WI38 (cell line): ENCODE data around the gene ATXN10.

Experiments
- H3K4me3 ChIP-seq: 2 replicates; pipeline ENCODE4 v1.5.1; 2011; ENCODE audit warnings: low read depth, mild to moderate bottlenecking, control low read depth, low read length
- TF ChIP-seq, protein P1 (sequence below): IDR thresholded peaks from 2 replicates; pipeline ENCODE4 v1.5.1; 2012; ENCODE audit warnings: low read depth, mild to moderate bottlenecking, control low read depth, low read length

The ATXN10 gene

DNA sequence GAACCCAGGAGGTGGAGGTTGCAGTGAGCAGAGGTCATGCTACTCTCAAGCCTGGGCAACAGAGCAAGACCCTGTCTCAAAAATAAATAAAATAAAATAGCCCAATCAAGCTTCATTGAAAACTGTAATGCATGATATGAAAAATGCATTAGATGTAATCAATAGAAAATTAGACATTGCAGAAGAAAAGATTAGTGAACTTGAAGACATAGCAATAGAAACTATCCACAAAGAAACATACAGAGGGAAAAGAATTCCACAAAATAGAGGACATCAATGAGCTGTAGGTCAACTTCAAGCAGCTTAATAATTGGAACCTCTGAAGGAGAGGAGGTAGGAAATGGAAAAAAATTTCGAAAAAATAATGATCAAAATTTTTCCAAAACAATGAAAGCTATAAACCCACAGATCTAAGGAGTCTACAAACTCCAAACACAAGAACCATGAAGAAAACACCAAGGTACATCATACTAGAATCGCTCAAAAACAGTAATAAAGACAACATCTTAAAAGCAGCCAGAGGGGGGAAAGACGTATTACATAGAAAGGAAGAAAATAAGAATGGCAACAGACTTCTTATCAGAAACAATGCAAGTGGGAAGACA, 201.1 kb downstream of the ATXN10 start:
- TF ChIP-seq, protein P1, sequence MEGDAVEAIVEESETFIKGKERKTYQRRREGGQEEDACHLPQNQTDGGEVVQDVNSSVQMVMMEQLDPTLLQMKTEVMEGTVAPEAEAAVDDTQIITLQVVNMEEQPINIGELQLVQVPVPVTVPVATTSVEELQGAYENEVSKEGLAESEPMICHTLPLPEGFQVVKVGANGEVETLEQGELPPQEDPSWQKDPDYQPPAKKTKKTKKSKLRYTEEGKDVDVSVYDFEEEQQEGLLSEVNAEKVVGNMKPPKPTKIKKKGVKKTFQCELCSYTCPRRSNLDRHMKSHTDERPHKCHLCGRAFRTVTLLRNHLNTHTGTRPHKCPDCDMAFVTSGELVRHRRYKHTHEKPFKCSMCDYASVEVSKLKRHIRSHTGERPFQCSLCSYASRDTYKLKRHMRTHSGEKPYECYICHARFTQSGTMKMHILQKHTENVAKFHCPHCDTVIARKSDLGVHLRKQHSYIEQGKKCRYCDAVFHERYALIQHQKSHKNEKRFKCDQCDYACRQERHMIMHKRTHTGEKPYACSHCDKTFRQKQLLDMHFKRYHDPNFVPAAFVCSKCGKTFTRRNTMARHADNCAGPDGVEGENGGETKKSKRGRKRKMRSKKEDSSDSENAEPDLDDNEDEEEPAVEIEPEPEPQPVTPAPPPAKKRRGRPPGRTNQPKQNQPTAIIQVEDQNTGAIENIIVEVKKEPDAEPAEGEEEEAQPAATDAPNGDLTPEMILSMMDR: no peak
- no peak overlapping the region for H3K4me3 ChIP-seq

DNA sequence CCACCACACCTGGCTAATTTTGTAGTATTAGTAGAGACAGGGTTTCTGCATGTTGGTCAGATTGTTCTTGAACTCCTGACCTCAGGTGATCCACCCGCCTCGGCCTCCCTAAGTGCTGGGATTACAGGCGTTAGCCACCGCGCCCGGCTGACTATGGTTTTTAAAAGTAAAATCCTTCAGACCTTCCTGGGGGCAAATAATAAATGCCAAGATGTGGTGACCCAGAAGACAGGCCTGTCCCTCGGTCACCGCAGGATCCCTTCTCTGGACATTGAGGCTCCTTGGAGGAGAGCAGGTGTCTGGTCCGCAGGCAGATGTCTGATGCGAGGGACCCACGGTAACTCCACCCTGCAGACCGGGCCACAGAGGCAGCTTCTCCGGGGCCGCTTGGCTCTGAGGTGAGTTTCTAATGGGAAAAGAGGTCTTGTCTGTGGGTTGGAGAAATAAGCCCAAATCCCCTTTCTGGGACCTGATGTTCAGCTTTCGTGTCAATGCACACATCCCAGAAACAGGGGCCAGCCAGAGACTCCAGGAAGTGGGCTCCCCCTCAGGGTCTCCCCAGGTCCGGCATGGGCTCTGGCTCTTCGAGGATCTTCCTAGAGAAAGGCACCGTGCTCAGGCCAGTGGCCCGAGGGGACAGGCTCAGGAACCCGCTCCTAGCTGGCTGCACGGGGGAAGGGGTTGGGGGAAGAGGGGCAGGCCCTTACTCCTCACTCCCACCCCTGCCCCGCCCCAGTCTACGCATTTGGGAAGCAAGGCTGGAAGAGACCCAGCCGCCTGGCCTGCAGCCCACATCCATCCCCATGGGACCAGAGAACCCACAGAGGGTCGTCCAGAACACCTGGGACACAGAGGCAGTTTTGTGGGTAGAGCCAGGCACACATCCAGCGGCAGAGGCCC, 204.8 kb downstream of the ATXN10 start:
- H3K4me3 ChIP-seq: no peak overlapping the region
- TF ChIP-seq, protein P1: no peak

DNA sequence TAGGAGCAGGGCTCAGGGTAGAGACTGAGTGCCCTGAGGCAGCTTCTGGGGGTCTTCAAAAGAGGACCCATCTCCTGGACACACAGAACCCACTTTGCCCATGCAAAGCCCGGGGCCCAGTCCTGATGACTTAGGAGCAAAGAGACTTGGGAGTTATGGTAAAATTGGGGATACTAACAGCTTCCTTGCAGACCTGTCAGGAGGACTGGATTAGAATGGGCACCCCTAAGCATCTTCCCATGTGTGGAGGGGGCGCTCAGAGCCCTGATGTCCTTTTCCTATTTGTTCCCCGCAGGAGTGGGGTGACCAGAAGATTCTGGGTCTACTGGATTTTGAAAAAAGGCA, 205.4 kb downstream of the ATXN10 start:
- TF ChIP-seq, protein P1: no peak
- H3K4me3 ChIP-seq: no peak overlapping the region

DNA sequence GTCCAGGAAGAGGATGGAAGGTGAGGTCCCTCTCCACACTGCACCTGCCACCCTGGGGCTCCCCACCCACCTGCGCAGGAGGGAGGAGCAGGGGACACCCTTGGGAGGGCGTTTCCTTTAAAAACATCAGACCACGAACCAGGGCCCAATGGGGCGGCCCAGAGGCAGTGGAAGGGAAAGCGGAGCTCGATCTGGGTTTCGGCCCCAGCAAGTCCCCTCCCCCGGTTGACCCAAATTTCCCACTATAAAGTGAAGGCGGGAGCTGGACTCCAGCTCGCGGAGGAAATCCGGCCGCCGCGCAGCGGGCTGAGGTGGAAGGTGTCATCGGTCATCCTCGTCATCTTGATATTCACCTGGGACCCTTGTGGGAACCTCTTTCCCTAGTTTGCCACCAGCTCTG, 206.0 kb downstream of the ATXN10 start:
- no peak overlapping the region for H3K4me3 ChIP-seq
- TF ChIP-seq, protein P1: no peak

DNA sequence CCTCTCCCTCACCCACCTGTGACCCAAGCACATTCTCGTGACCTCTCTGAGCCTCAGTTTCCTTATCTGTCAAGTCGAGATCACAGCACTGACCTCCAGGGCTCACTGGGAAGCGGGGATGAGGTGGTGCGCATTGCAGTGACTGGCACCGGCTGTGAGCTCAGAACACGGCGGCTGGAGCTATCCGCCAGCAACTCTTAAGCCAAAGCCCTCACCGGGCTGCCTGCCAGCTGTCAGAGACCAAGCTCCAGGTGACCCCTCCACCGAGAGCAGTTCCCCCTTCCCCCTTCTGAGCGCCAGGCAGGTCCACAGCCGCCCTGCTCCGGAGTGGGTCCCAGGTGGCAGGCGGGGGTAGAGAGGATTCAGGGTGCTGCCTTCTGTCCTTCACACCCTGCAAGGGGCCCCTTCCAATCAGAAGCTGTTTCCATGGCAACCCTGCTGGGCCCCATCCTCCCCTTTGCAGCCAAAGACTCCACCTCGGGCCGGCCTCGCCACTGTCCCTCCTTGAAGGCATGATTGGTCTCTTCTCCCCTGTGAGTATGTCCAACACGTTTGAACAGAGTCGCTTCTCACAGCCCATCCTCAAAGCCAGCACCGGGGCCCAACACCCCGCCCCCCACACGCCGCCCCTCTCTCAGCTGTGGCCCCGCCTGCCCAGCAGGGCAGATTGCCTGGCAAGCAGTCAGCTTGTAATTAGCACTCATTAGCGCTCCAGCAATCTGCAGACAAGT, 206.6 kb downstream of the ATXN10 start:
- TF ChIP-seq, protein P1: no peak
- H3K4me3 ChIP-seq: no peak overlapping the region

DNA sequence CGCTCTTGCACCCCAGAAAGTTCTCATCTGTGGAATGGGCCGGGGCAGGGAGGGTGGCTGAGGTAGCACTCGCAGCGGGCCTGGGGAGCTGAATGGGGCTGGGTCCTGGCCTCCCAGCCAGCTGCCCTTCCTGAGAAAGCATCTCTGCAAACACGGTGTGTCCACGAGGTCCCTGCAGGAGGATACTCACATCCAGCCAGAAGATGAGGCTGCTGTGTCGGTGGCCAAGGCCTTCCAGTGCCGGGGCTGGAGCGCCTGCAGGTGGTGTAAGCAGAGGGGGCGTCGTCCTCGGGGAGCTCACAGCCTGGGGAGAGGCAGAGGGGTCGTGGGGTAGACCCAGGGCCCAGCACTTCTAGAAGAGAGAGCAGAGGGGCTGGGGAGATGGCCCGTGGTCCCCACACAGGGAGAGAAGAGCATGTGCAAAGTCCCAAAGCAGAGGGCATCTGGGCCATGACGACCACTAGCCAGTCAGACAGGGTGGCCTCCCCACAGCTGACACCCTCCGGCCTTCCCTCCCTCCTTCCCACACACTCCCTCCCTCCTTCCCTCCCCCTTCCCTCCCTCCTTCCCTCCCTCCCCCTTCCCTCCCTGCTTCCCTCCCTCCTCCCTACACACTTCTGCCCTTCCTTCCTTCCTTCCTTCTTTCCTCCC, 207.4 kb downstream of the ATXN10 start:
- no peak overlapping the region for H3K4me3 ChIP-seq
- TF ChIP-seq, protein P1: no peak
